ACC112 (cell line): ENCODE measurements around the gene SLC10A4.
"Not testable (repeated sequence)": the region's sequence is repeated elsewhere in the genome, so short reads cannot be mapped to it uniquely, and the experiment has no call there.

ENCODE experiments used
- H2AFZ ChIP-seq: fragments of 200-600 bp; sonication (generic); one replicate; pipeline ENCODE4 v1.6.0; 2017; ENCODE audit warnings: antibody characterized with exemption, low read length; ENCODE audit not compliant: unreplicated experiment
- H3K27ac ChIP-seq: fragments of 200-600 bp; sonication (generic); 2 replicates; pipeline ENCODE4 v1.5.1; 2014; ENCODE audit warnings: low read depth, mild to moderate bottlenecking, antibody characterized with exemption, low read length, moderate library complexity
- H3K27me3 ChIP-seq: fragments of 200-600 bp; sonication (generic); 2 replicates; pipeline ENCODE4 v1.6.1; 2014; ENCODE audit warnings: mild to moderate bottlenecking, antibody characterized with exemption, low read length, moderate library complexity, mixed read lengths; ENCODE audit not compliant: insufficient read depth
- H3K36me3 ChIP-seq: fragments of 200-600 bp; sonication (generic); 2 replicates; pipeline ENCODE4 v1.6.1; 2016; ENCODE audit warnings: mild to moderate bottlenecking, antibody characterized with exemption, low read length, moderate library complexity, mixed read lengths; ENCODE audit not compliant: insufficient read depth
- H3K4me1 ChIP-seq: fragments of 200-600 bp; sonication (generic); one replicate; pipeline ENCODE4 v1.6.1; 2016; ENCODE audit warnings: low read length, mixed read lengths; ENCODE audit not compliant: insufficient read depth, unreplicated experiment, control insufficient read depth
- H3K4me3 ChIP-seq: fragments of 200-600 bp; sonication (generic); 2 replicates; pipeline ENCODE4 v1.5.1; 2014; ENCODE audit warnings: mild to moderate bottlenecking, low read depth, low read length
- H3K79me2 ChIP-seq: fragments of 200-600 bp; sonication (generic); one replicate; pipeline ENCODE4 v1.6.0; 2016; ENCODE audit warnings: low read length; ENCODE audit not compliant: control insufficient read depth, unreplicated experiment, insufficient read depth

SLC10A4 gene, protein sequence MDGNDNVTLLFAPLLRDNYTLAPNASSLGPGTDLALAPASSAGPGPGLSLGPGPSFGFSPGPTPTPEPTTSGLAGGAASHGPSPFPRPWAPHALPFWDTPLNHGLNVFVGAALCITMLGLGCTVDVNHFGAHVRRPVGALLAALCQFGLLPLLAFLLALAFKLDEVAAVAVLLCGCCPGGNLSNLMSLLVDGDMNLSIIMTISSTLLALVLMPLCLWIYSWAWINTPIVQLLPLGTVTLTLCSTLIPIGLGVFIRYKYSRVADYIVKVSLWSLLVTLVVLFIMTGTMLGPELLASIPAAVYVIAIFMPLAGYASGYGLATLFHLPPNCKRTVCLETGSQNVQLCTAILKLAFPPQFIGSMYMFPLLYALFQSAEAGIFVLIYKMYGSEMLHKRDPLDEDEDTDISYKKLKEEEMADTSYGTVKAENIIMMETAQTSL

DNA sequence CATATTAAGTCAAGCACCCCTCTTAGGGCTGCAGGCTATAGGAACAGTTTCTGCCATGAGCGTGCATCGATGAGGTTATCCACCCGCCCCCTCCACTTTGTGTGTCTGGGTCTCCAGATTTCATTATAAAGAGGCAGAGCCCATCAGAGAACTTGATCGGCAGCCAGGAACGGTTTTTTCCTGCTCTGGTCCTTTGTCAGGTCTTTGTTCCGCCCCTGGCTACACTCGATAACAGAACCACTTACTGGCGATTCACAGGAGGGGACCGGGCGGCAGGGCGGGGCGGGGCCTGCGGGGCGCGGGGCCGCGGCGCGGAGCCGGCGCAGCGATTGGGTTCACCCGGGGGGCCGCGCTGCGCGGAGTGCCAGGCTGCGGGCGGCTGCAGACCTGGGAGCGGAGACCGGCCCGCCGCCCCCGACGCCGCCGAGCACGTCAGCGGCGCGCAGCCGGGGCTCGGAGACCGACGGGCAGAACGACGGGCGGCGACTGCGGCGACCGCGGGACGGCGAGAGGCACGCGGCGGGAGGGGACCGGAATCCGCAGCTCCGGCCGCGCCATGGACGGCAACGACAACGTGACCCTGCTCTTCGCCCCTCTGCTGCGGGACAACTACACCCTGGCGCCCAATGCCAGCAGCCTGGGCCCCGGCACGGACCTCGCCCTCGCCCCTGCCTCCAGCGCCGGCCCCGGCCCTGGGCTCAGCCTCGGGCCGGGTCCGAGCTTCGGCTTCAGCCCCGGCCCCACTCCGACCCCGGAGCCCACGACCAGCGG lies at the start of gene SLC10A4:
SLC10A4 (plus strand) TSS at position 338 of the 771 bp plus-strand sequence; CDS start at position 557, 219 bp downstream.
- peaks cover 73% of the 10 kb centered on the region for H3K27me3 ChIP-seq
- H3K4me3 ChIP-seq, result no peak within 1 kb of the TSS
- peak within 1 kb of the TSS; percentile 6 for H2AFZ ChIP-seq
- H3K27ac ChIP-seq, result no peak within 1 kb of the TSS
- no peaks in the 10 kb centered on the region for H3K4me1 ChIP-seq
- no peaks in the 10 kb centered on the region for H3K79me2 ChIP-seq
- no peaks in the 10 kb centered on the region for H3K36me3 ChIP-seq

DNA sequence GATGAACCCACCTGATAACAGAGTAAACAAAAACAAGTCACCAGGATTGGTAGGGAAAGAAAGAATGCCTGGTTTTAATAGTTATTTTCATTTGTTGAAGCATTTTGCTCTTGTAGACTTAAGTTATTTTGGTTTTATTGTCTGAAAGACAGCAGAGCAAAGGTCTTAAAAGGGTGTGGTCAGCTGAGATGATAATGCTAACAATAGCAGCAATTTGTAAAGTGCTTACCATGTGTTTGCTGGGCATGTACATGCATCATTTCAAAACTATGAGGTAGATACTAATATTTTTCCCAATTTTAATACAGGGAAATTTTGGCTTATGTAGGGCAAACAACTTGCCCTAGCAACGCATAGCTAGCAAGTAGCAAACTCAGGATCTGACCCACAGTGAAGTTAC lies 46.8 kb upstream of the SLC10A4 start:
- no peak overlapping the region for H3K27ac ChIP-seq
- H3K27me3 ChIP-seq, result no peaks in the 10 kb centered on the region
- H3K4me3 ChIP-seq, result no peak overlapping the region
- H3K79me2 ChIP-seq, result no peaks in the 10 kb centered on the region
- no peak overlapping the region for H2AFZ ChIP-seq
- H3K36me3 ChIP-seq, result no peaks in the 10 kb centered on the region
- H3K4me1 ChIP-seq, result no peaks in the 10 kb centered on the region

DNA sequence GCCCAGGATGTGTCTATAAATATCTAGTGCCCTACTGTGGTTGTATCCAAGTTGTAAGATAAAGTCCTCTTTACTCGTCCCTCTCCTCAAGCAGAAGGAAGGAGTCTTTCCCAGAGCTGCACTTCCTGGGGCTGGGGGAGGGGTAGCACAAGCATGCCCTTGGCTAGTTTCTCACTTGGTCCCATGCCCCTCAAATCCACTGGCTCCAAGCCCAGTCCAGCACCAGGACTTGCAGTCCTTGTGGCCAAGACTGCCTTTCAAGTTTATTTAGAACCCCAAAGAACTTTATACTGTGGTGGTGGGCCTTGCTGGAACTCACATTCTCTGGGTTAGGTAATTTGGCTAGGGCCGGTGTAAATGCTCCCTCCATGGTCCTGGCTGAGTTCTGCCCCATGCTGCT lies 43.2 kb upstream of the SLC10A4 start:
- H3K27ac ChIP-seq, result no peak overlapping the region
- no peak overlapping the region for H3K4me3 ChIP-seq
- H3K4me1 ChIP-seq, result no peaks in the 10 kb centered on the region
- H2AFZ ChIP-seq, result no peak overlapping the region
- H3K36me3 ChIP-seq, result no peaks in the 10 kb centered on the region
- no peaks in the 10 kb centered on the region for H3K79me2 ChIP-seq
- H3K27me3 ChIP-seq, result no peaks in the 10 kb centered on the region

DNA sequence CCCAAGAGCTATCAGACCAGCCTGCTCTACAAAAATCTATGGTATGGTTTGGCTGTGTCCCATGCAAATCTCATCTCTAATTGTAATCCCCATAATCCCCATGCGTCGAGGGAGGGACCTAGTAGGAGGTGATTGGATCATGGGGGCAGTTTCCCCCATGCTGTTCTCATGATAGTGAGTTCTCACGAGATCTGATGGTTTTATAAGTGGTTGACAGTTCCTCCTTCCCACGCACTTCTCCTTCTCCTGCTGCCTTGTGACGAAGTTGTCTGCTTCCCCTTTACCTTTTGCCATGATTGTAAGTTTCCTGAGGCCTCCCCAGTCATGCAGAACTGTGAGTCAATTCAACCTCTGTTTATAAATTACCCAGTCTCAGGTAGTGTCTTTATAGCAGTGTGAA lies 42.2 kb upstream of the SLC10A4 start:
- H2AFZ ChIP-seq, H3K4me1 ChIP-seq, H3K27ac ChIP-seq, H3K79me2 ChIP-seq, H3K36me3 ChIP-seq, H3K4me3 ChIP-seq, H3K27me3 ChIP-seq: not testable (repeated sequence)

DNA sequence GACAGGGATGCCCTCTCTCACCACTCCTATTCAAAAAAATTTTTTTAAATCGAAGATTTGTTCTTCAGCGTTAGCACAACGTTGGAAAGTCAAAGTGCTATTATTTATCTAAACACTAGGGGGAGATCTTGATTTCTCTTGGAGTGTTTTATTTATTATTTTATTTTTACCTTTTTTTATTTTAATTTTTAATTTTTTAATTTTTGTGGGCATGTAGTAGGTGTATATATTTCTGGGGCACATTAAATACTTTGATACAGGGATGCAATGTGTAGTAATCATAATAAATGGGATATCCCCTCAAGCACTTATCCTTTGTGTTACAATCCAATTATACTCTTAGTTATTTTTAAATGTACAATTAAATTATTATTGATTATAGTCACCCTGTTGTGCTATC lies 37.4 kb upstream of the SLC10A4 start:
- no peaks in the 10 kb centered on the region for H3K4me1 ChIP-seq
- no peak overlapping the region for H2AFZ ChIP-seq
- no peak overlapping the region for H3K4me3 ChIP-seq

DNA sequence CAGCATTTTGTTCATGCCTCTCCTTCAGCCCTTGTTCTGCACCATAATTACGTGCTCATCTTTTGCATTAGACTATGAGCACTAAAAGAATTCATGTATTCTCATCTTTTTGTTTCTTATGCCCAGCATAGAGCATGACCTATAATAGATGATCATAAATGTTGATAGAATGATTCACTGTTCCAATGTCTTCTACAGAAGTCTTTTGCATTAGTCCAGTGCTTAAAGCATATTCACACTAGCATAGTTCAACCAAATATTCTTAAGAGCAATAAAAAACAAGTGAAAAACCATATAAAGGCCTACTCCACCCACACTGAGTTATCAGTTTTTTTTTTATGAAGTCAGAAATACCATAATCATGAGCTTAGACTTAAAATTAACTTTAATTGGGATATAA lies 36.5 kb upstream of the SLC10A4 start:
- Histone ChIP-seq H3K27ac (no peak overlapping the region), H3K36me3 (no peaks in the 10 kb centered on the region), H3K4me1 (no peaks in the 10 kb centered on the region), H3K27me3 (no peaks in the 10 kb centered on the region), H3K4me3 (no peak overlapping the region), H2AFZ (no peak overlapping the region), H3K79me2 (no peaks in the 10 kb centered on the region)

More for the DNA sequence above, 37.4 kb upstream of the SLC10A4 start:
- H3K36me3 ChIP-seq, result no peaks in the 10 kb centered on the region
- no peak overlapping the region for H3K27ac ChIP-seq
- H3K27me3 ChIP-seq, result no peaks in the 10 kb centered on the region
- H3K79me2 ChIP-seq, result no peaks in the 10 kb centered on the region

DNA sequence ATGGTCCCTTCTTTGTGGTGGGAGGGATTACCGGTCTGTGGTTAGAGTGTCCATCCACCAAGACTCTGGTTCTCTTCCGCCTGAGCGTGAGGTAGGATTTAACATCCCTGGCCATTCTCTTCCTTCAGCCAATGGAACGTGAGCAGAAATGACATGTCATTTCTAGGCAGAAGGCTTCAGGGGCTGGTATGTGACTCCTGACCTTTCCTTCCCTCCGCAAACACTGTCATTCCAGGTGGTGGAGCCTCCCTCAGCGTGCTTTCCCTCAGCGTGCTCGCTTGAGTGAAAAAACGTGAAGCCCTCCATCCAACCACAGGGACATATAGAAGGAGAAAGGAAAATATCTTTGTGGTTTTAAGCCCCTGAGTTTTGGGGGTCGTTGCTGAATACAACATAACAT lies 34.0 kb upstream of the SLC10A4 start:
- no peak overlapping the region for H3K27ac ChIP-seq
- no peaks in the 10 kb centered on the region for H3K4me1 ChIP-seq
- H3K36me3 ChIP-seq, result no peaks in the 10 kb centered on the region
- no peak overlapping the region for H2AFZ ChIP-seq
- H3K79me2 ChIP-seq, result no peaks in the 10 kb centered on the region
- H3K4me3 ChIP-seq, result no peak overlapping the region
- H3K27me3 ChIP-seq, result no peaks in the 10 kb centered on the region

DNA sequence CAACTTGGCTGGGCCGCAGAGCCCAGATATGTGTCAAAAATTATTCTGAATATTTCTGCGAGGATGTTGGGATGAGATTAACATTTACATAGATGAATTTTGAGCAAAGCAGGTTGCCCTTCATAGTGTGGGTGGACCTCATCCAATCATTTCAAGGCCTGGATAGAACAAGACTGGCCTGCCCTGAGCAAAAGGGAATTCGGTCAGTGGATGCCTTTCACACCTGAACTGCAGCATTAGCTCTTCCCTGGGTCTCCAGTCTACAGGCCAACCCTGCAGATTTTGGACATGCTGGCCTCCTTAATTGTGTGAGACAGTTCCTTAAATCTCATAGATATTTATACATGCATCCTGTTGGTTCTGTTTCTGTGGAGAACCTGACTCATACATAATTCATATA lies 32.4 kb upstream of the SLC10A4 start:
- H3K36me3 ChIP-seq, result no peaks in the 10 kb centered on the region
- no peak overlapping the region for H3K27ac ChIP-seq
- H3K4me1 ChIP-seq, result no peaks in the 10 kb centered on the region
- no peak overlapping the region for H2AFZ ChIP-seq
- no peaks in the 10 kb centered on the region for H3K27me3 ChIP-seq
- no peak overlapping the region for H3K4me3 ChIP-seq
- H3K79me2 ChIP-seq, result no peaks in the 10 kb centered on the region

DNA sequence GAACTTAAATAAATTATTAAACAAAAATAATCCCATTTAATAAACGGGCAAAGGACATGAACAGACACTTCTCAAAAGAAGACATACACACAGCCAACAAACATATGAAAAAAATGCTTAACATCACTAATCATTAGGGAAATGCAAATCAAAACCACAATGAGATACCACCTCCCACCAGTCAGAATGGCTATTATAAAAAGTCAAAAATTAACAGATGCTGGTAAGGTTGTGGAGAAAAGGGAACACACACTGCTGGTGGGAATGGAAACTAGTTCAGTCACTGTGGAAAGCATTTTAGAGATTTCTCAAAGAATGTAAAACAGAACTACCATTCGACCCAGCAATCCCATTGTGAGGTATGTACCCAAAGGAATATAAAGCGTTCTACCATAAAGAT lies 31.5 kb upstream of the SLC10A4 start:
- H3K27ac ChIP-seq, H3K27me3 ChIP-seq, H3K79me2 ChIP-seq, H3K4me3 ChIP-seq, H3K36me3 ChIP-seq, H3K4me1 ChIP-seq, H2AFZ ChIP-seq: not testable (repeated sequence)

DNA sequence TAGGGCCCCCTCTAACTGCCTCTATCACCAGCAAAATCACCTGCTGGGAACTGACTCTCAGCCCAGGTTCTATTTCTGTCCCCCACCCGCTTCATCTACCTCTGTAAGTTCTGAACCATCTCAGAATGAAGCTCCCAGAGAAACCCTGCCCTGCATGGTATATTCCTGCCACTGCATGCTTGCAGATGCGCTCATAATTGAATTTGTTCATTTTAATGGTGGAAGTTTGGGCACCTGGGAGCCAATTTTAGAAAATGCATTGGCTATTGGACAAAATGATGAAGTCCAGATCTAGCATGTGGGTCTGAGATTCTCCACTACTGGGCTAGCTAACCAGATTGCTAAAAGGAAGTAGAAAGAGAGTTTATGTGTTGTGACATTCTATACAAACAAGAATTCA lies 28.6 kb upstream of the SLC10A4 start:
- no peak overlapping the region for H3K4me3 ChIP-seq
- no peak overlapping the region for H3K27ac ChIP-seq
- H3K4me1 ChIP-seq, result no peaks in the 10 kb centered on the region
- no peaks in the 10 kb centered on the region for H3K27me3 ChIP-seq
- no peak overlapping the region for H2AFZ ChIP-seq
- H3K36me3 ChIP-seq, result no peaks in the 10 kb centered on the region
- H3K79me2 ChIP-seq, result no peaks in the 10 kb centered on the region

DNA sequence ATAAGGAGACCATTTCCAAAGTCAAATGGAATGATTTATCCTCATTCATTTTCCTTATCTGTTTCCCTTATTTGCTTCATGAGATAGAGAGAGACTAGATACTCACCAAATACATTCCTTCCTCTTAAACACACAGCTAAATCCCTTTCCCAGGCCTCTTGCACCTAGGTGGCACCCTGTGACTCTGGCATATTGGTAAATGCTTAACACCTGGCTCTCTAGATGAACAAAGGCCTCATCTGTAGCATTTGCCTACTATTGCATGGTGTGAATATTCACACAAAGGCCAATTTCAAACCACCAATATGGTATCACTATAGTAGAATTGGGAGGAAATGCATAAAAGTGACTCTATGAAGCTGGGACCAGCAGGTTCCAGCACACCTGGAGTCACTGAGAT lies 22.1 kb upstream of the SLC10A4 start:
- Histone ChIP-seq H3K36me3 (no peaks in the 10 kb centered on the region), H3K79me2 (no peaks in the 10 kb centered on the region), H2AFZ (no peak overlapping the region), H3K27me3 (peaks cover 27% of the 10 kb centered on the region), H3K4me1 (no peaks in the 10 kb centered on the region), H3K4me3 (no peak overlapping the region), H3K27ac (no peak overlapping the region)
